Loucy (cell line): ENCODE measurements around the gene ADAR.

Source experiments
- H2AFZ ChIP-seq: fragments of 200-600 bp; sonication (generic); 2 replicates; pipeline ENCODE4 v1.6.0; 2016; ENCODE audit warnings: antibody characterized with exemption, mild to moderate bottlenecking, low read length, moderate library complexity
- H3F3A ChIP-seq: fragments of 200-600 bp; 2 replicates; pipeline ENCODE4 v1.6.0; 2016; ENCODE audit warnings: antibody characterized with exemption, low read depth, mild to moderate bottlenecking
- H3K27me3 ChIP-seq: fragments of 200-600 bp; sonication (generic); 2 replicates; pipeline ENCODE4 v1.6.1; 2014; ENCODE audit warnings: low read length, mild to moderate bottlenecking; ENCODE audit not compliant: insufficient read depth, poor library complexity, severe bottlenecking
- H3K36me3 ChIP-seq: fragments of 200-600 bp; sonication (generic); 2 replicates; pipeline ENCODE4 v1.6.1; 2016; ENCODE audit warnings: low read length; ENCODE audit not compliant: insufficient read depth
- H3K4me1 ChIP-seq: fragments of 200-600 bp; sonication (generic); 2 replicates; pipeline ENCODE4 v1.5.1; 2014; ENCODE audit warnings: low read length, mild to moderate bottlenecking; ENCODE audit not compliant: insufficient read depth, poor library complexity, severe bottlenecking
- H3K4me2 ChIP-seq: fragments of 200-600 bp; sonication (generic); 2 replicates; pipeline ENCODE4 v1.6.0; 2014; ENCODE audit warnings: antibody characterized with exemption, low read length, low read depth, mild to moderate bottlenecking; ENCODE audit not compliant: poor library complexity, severe bottlenecking
- H3K4me3 ChIP-seq: fragments of 200-600 bp; sonication (generic); 2 replicates; pipeline ENCODE4 v1.5.1; 2014; ENCODE audit warnings: low read length, mild to moderate bottlenecking, mixed read lengths; ENCODE audit not compliant: poor library complexity, severe bottlenecking
- H3K79me2 ChIP-seq: fragments of 200-600 bp; sonication (generic); 2 replicates; pipeline ENCODE4 v1.6.1; 2014; ENCODE audit warnings: low read length; ENCODE audit not compliant: insufficient read depth
- H3K9ac ChIP-seq: fragments of 200-600 bp; sonication (generic); 2 replicates; pipeline ENCODE4 v1.6.0; 2014; ENCODE audit warnings: mild to moderate bottlenecking, low read depth, low read length, moderate library complexity; ENCODE audit not compliant: poor library complexity, severe bottlenecking
- H3K9me2 ChIP-seq: fragments of 200-600 bp; sonication (generic); replicated peaks from 2 replicates; pipeline ENCODE4 v1.6.1; 2016; ENCODE audit warnings: low read depth, low read length, mixed read lengths
- H3K9me3 ChIP-seq: fragments of 200-600 bp; sonication (generic); 2 replicates; pipeline ENCODE4 v1.6.1; 2014; ENCODE audit warnings: mild to moderate bottlenecking, antibody characterized with exemption, low read length, low read depth; ENCODE audit not compliant: insufficient read depth
- H4K20me1 ChIP-seq: fragments of 200-600 bp; sonication (generic); 2 replicates; pipeline ENCODE4 v1.6.0; 2014; ENCODE audit warnings: antibody characterized with exemption, low read length, mild to moderate bottlenecking; ENCODE audit not compliant: insufficient read depth, poor library complexity, severe bottlenecking
- EZH2phosphoT487 ChIP-seq: fragments of 200-600 bp; IDR thresholded peaks from 2 replicates; pipeline ENCODE4 v1.6.1; 2018; ENCODE audit warnings: antibody characterized with exemption, mild to moderate bottlenecking, moderate library complexity, borderline replicate concordance
- TF ChIP-seq, protein P1 (sequence below): fragments of 200-600 bp; sonication (generic); conservative IDR thresholded peaks from 2 replicates; pipeline ENCODE4 v1.5.1; 2014; ENCODE audit warnings: mild to moderate bottlenecking, antibody characterized with exemption, low read length

Gene ADAR

DNA sequence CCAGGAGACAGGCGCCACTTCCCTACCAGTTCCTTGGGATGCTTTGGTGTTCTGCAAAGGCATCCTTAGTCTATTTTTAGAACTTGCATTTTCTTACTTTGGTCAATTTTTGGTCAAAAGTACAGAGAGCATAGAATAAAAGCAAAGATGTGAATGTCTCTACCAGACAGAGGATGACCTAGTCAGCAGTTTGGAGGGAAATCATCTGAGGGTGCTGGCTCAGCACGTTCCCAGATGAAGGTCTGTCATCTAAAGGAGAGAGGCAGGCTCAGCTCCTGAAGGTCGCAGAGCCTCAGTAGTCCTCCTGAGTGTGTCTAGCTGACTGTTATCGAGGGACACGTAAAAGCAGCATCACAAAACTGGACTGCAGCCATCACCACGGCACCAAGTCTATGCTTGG lies 25.1 kb downstream of the ADAR start:
- Histone ChIP-seq H3F3A (no peaks in the 10 kb centered on the region), H3K9me2 (no peaks in the 10 kb centered on the region), H3K4me3 (no peak overlapping the region), H3K4me1 (no peaks in the 10 kb centered on the region), H3K9me3 (no peaks in the 10 kb centered on the region), H4K20me1 (no peaks in the 10 kb centered on the region), H3K79me2 (no peaks in the 10 kb centered on the region), H3K36me3 (peaks cover 97% of the 10 kb centered on the region), H3K9ac (no peak overlapping the region), H3K27me3 (no peaks in the 10 kb centered on the region), H3K4me2 (no peak overlapping the region), H2AFZ (no peak overlapping the region)
- TF ChIP-seq EZH2phosphoT487: no peak
- TF ChIP-seq, protein P1, sequence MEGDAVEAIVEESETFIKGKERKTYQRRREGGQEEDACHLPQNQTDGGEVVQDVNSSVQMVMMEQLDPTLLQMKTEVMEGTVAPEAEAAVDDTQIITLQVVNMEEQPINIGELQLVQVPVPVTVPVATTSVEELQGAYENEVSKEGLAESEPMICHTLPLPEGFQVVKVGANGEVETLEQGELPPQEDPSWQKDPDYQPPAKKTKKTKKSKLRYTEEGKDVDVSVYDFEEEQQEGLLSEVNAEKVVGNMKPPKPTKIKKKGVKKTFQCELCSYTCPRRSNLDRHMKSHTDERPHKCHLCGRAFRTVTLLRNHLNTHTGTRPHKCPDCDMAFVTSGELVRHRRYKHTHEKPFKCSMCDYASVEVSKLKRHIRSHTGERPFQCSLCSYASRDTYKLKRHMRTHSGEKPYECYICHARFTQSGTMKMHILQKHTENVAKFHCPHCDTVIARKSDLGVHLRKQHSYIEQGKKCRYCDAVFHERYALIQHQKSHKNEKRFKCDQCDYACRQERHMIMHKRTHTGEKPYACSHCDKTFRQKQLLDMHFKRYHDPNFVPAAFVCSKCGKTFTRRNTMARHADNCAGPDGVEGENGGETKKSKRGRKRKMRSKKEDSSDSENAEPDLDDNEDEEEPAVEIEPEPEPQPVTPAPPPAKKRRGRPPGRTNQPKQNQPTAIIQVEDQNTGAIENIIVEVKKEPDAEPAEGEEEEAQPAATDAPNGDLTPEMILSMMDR: no peak

DNA sequence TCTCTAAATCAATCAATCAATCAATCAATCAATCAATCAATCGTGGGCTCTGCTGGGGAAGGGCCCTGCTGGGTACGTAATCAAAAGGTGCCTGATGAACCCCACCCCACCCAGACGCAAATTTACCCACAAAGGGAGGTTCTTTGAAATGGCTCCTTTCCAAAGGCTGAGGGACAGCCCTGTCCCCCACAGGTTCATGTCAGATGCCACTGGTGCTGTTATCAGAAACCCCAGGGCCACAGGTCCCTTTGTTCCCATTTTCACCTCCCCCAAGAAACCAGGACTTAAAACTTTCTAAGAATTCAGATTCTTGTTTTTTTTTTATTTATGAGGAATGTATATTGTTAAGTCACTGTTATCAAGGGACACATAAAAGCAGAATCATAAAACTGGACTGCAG lies 26.2 kb downstream of the ADAR start:
- TF ChIP-seq, protein P1: no peak
- no peak for TF ChIP-seq EZH2phosphoT487
- no peak overlapping the region for H3K4me3 ChIP-seq
- H3K36me3 ChIP-seq: peaks cover 86% of the 10 kb centered on the region
- no peaks in the 10 kb centered on the region for H4K20me1 ChIP-seq
- no peaks in the 10 kb centered on the region for H3F3A ChIP-seq
- no peaks in the 10 kb centered on the region for H3K4me1 ChIP-seq
- H3K9me2 ChIP-seq: no peaks in the 10 kb centered on the region
- no peak overlapping the region for H3K4me2 ChIP-seq
- H3K9ac ChIP-seq: no peak overlapping the region
- H3K9me3 ChIP-seq: no peaks in the 10 kb centered on the region
- no peaks in the 10 kb centered on the region for H3K79me2 ChIP-seq
- H2AFZ ChIP-seq: no peak overlapping the region
- H3K27me3 ChIP-seq: no peaks in the 10 kb centered on the region

DNA sequence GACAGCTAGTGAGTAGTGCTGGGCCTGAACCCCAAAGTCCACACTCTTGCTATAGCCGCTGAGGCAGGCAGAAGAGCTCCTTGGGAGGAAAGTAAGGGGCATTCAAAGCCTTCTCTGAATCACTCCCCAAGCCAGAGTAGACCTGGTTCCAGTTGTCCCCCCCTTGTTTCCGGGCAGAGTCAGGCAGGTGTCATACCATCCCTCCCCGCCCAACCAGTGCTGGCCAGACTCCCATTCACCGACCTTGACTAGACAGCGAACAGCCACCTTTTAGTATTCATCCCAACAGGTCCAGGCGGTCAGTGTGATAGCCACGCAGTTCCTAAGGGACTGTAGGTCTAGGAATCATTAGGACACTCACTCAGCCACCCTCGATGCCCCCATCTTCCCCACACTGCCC lies 28.6 kb downstream of the ADAR start:
- peaks cover 62% of the 10 kb centered on the region; the same call in 1 of the 2 replicates for H3K36me3 ChIP-seq
- TF ChIP-seq, protein P1: no peak
- TF ChIP-seq EZH2phosphoT487: no peak

More for the DNA sequence above, 28.6 kb downstream of the ADAR start:
- Histone ChIP-seq H3K9ac (no peak overlapping the region), H3K4me3 (no peak overlapping the region), H3K27me3 (no peaks in the 10 kb centered on the region), H4K20me1 (no peaks in the 10 kb centered on the region), H3K9me2 (no peaks in the 10 kb centered on the region), H3K9me3 (no peaks in the 10 kb centered on the region), H3F3A (no peaks in the 10 kb centered on the region), H3K4me2 (no peak overlapping the region), H3K4me1 (peaks cover 12% of the 10 kb centered on the region), H3K79me2 (no peaks in the 10 kb centered on the region), H2AFZ (no peak overlapping the region)
